IMR-90 (cell line): ENCODE measurements around the gene NIPSNAP3A. TPM values are rescaled to one million over a fixed set of nuclear protein-coding genes. Genes with fewer than 3 reads are reported as not detected.

Experiments
- ATAC-seq: fragments of 200-7000 bp; cut with Tn5 transposase; 2 replicates; pipeline ENCODE4 v1.9.1; 2020; ENCODE audit warnings: low read depth, mild to moderate bottlenecking, moderate library complexity
- BruUV-seq: library from RNA; stranded (reverse); fragments of 400-500 nt; replicated peaks from 2 replicates; lab custom pipeline; 2021; lab: Mats Ljungman, UMichigan
- CTCF ChIA-PET: fragments of 300-600 bp; formaldehyde crosslinking; extraction: SDS; loops from one replicate; lab custom pipeline; 2021; ENCODE audit warnings: antibody characterized with exemption; lab: Yijun Ruan, JAX
- POLR2A ChIA-PET: fragments of 300-600 bp; sonication (Branson Sonifier 250); formaldehyde crosslinking; loops from one replicate; lab custom pipeline; 2022; ENCODE audit warnings: antibody characterized with exemption; ENCODE audit not compliant: unreplicated experiment; lab: Charles Lee
- DNase-seq: peaks from one replicate; pipeline ENCODE4 v3.0.0; 2013
- H2AFZ ChIP-seq: replicated peaks from 2 replicates; pipeline ENCODE3; 2013; ENCODE audit warnings: low read length, mild to moderate bottlenecking; ENCODE audit not compliant: poor library complexity
- H2AK5ac ChIP-seq: 2 replicates; pipeline ENCODE4 v1.6.1; 2013; ENCODE audit warnings: low read depth, low read length, inconsistent platforms
- H2AK9ac ChIP-seq: replicated peaks from 2 replicates; pipeline ENCODE3; 2013; ENCODE audit warnings: mild to moderate bottlenecking, low read depth, low read length, moderate library complexity; ENCODE audit not compliant: poor library complexity
- H2BK120ac ChIP-seq: 2 replicates; pipeline ENCODE4 v1.6.1; 2013; ENCODE audit warnings: low read depth, low read length, inconsistent platforms
- H2BK15ac ChIP-seq: 3 replicates; pipeline ENCODE4 v1.6.1; 2013; ENCODE audit warnings: low read depth, low read length, inconsistent platforms
- H2BK20ac ChIP-seq: 2 replicates; pipeline ENCODE4 v1.6.1; 2013; ENCODE audit warnings: low read depth, mild to moderate bottlenecking, inconsistent platforms, low read length, moderate library complexity
- H2BK5ac ChIP-seq: 2 replicates; pipeline ENCODE4 v1.6.1; 2013; ENCODE audit warnings: mild to moderate bottlenecking, low read depth, low read length, inconsistent platforms; ENCODE audit not compliant: poor library complexity, severe bottlenecking
- H3K14ac ChIP-seq: replicated peaks from 2 replicates; pipeline ENCODE4 v1.6.1; 2013; ENCODE audit warnings: low read depth, low read length, inconsistent platforms
- H3K18ac ChIP-seq: 2 replicates; pipeline ENCODE4 v1.6.1; 2013; ENCODE audit warnings: low read depth, low read length, control low read depth
- H3K23ac ChIP-seq: 2 replicates; pipeline ENCODE4 v1.6.1; 2013; ENCODE audit warnings: low read depth, low read length, inconsistent platforms
- H3K27ac ChIP-seq: 2 replicates; pipeline ENCODE4 v1.5.1; 2013; ENCODE audit warnings: mild to moderate bottlenecking, control low read depth, low read length; ENCODE audit not compliant: insufficient read depth
- H3K27me3 ChIP-seq: 2 replicates; pipeline ENCODE4 v1.6.1; 2013; ENCODE audit warnings: low read length; ENCODE audit not compliant: control insufficient read depth, insufficient read depth
- H3K36me3 ChIP-seq: 2 replicates; pipeline ENCODE4 v1.6.1; 2013; ENCODE audit warnings: low read length, mixed read lengths; ENCODE audit not compliant: control insufficient read depth, insufficient read depth
- H3K4ac ChIP-seq: 2 replicates; pipeline ENCODE4 v1.6.1; 2013; ENCODE audit warnings: low read depth, low read length, inconsistent platforms
- H3K4me1 ChIP-seq: 2 replicates; pipeline ENCODE4 v1.6.1; 2013; ENCODE audit warnings: low read length, mixed read lengths; ENCODE audit not compliant: control insufficient read depth, insufficient read depth
- H3K4me2 ChIP-seq: 2 replicates; pipeline ENCODE4 v1.6.1; 2013; ENCODE audit warnings: low read depth, mild to moderate bottlenecking, control low read depth, low read length, moderate library complexity
- H3K4me3 ChIP-seq: 2 replicates; pipeline ENCODE4 v1.5.1; 2013; ENCODE audit warnings: low read depth, mild to moderate bottlenecking, control low read depth, low read length, moderate library complexity; ENCODE audit not compliant: insufficient read depth
- H3K56ac ChIP-seq: 2 replicates; pipeline ENCODE4 v1.6.1; 2013; ENCODE audit warnings: low read length, inconsistent platforms; ENCODE audit not compliant: insufficient read depth; ENCODE audit errors: extremely low read depth
- H3K79me1 ChIP-seq, 2 experiments: 2 replicates each; pipeline ENCODE4 v1.6.1; 2013; ENCODE audit warnings: low read length in 2 of 2, inconsistent platforms in 1 of 2, low read depth in 1 of 2
- H3K9ac ChIP-seq: 2 replicates; pipeline ENCODE4 v1.6.1; 2013; ENCODE audit warnings: low read depth, low read length, control low read depth
- H3K9me1 ChIP-seq: 2 replicates; pipeline ENCODE4 v1.6.1; 2013; ENCODE audit warnings: low read length, inconsistent platforms; ENCODE audit not compliant: insufficient read depth
- H3K9me3 ChIP-seq: 2 replicates; pipeline ENCODE4 v1.6.1; 2013; ENCODE audit warnings: low read length; ENCODE audit not compliant: control insufficient read depth, insufficient read depth
- H4K20me1 ChIP-seq: 2 replicates; pipeline ENCODE4 v1.6.1; 2013; ENCODE audit warnings: low read length, inconsistent platforms; ENCODE audit not compliant: insufficient read depth
- H4K5ac ChIP-seq: 2 replicates; pipeline ENCODE4 v1.6.1; 2013; ENCODE audit warnings: mild to moderate bottlenecking, low read depth, low read length, control low read depth
- H4K8ac ChIP-seq, 2 experiments: 2 replicates each; pipeline ENCODE4 v1.6.1; 2013; ENCODE audit warnings: low read depth in 2 of 2, low read length in 2 of 2, control low read depth in 1 of 2, inconsistent platforms in 1 of 2
- H4K91ac ChIP-seq: 2 replicates; pipeline ENCODE4 v1.6.1; 2013; ENCODE audit warnings: low read depth, low read length, inconsistent platforms; ENCODE audit not compliant: insufficient read depth
- BHLHE40 ChIP-seq: fragments of 150-350 bp; IDR thresholded peaks from 2 replicates; pipeline ENCODE4 v1.6.1; 2016; ENCODE audit warnings: mild to moderate bottlenecking, low read depth, low read length
- CEBPB ChIP-seq: IDR thresholded peaks from 2 replicates; pipeline ENCODE4 v1.6.1; 2012; ENCODE audit warnings: low read depth, low read length, improper control_type of control experiment
- CHD1 ChIP-seq: IDR thresholded peaks from 2 replicates; pipeline ENCODE4 v1.6.1; 2012; ENCODE audit warnings: low read depth, low read length, improper control_type of control experiment
- FOS ChIP-seq: fragments of 150-350 bp; IDR thresholded peaks from 2 replicates; pipeline ENCODE4 v1.6.1; 2016; ENCODE audit warnings: low read depth, low read length
- MAFK ChIP-seq: IDR thresholded peaks from 2 replicates; pipeline ENCODE4 v1.6.1; 2012; ENCODE audit warnings: low read depth, low read length, improper control_type of control experiment
- MAZ ChIP-seq: IDR thresholded peaks from 2 replicates; pipeline ENCODE4 v1.6.1; 2012; ENCODE audit warnings: low read depth, mild to moderate bottlenecking, low read length, improper control_type of control experiment, moderate library complexity, borderline replicate concordance
- MXI1 ChIP-seq: IDR thresholded peaks from 2 replicates; pipeline ENCODE4 v1.6.1; 2012; ENCODE audit warnings: low read depth, mild to moderate bottlenecking, low read length, moderate library complexity, borderline replicate concordance
- NFE2L2 ChIP-seq: fragments of 150-350 bp; IDR thresholded peaks from 2 replicates; pipeline ENCODE4 v1.6.1; 2016; ENCODE audit warnings: low read depth, mild to moderate bottlenecking, low read length
- POLR2A ChIP-seq: IDR thresholded peaks from 2 replicates; pipeline ENCODE4 v1.6.1; 2012; ENCODE audit warnings: mild to moderate bottlenecking, low read depth, low read length
- RAD21 ChIP-seq: IDR thresholded peaks from 2 replicates; pipeline ENCODE4 v1.6.1; 2012; ENCODE audit warnings: low read length, improper control_type of control experiment
- SMC3 ChIP-seq: fragments of 150-350 bp; IDR thresholded peaks from 2 replicates; pipeline ENCODE4 v1.6.1; 2016; ENCODE audit warnings: low read depth, mild to moderate bottlenecking, antibody characterized with exemption, low read length, moderate library complexity
- WGBS, 2 experiments: methylation state at CpG; one replicate each; pipeline versions ENCODE4 v1.1.5 to v1.1.7; 2013; ENCODE audit warnings: missing lambda C conversion rate in 2 of 2; ENCODE audit not compliant: insufficient read length in 1 of 2; ENCODE audit errors: extremely low coverage in 2 of 2; 5-methylcytosine and 5-hydroxymethylcytosine counted together
- dilution Hi-C: fragments of 300-500 bp; cut with HindIII; formaldehyde crosslinking; loops from one replicate; pipeline ENCODE4 v1.14.3; 2018; ENCODE audit warnings: low sequenced_read_pairs; ENCODE audit not compliant: unreplicated experiment
- in situ Hi-C: fragments of 300-500 bp; cut with MboI; formaldehyde crosslinking; loops from 3 replicates; pipeline ENCODE4 v1.14.3; 2019; ENCODE audit warnings: low sequenced_read_pairs, inconsistent platforms, mixed read lengths
- intact Hi-C: fragments of 100-400 bp; cut with micrococcal nuclease; formaldehyde crosslinking; loops from 2 replicates; pipeline ENCODE4 v1.10.0; 2022
- polyA plus RNA-seq, 3 experiments: library from polyadenylated mRNA; depleted of rRNA; stranded (reverse); fragments of >200 nt; gene quantifications; 2 replicates each; pipeline ENCODE4 v1.2.3, GENCODE V29; 2012; ENCODE audit warnings: low replicate concordance in 1 of 3
- total RNA-seq: library from RNA; depleted of rRNA; stranded (reverse); fragments of >200 nt; gene quantifications from 2 replicates; pipeline ENCODE4 v1.2.3, GENCODE V29; 2012
- TF ChIP-seq, protein P1 (sequence below): fragments of 150-350 bp; IDR thresholded peaks from 2 replicates; pipeline ENCODE4 v1.6.1; 2016; ENCODE audit warnings: low read depth, mild to moderate bottlenecking, low read length, moderate library complexity, borderline replicate concordance
- TF ChIP-seq, protein P2 (sequence below): conservative IDR thresholded peaks from 2 replicates; pipeline ENCODE4 v1.5.1; 2012; ENCODE audit warnings: mild to moderate bottlenecking, low read depth, low read length, improper control_type of control experiment

NIPSNAP3A gene
- total and polyA plus RNA-seq, 2 of the 4 experiments (the other 2 are of a cell fraction): 21.4 to 32.1 TPM

DNA sequence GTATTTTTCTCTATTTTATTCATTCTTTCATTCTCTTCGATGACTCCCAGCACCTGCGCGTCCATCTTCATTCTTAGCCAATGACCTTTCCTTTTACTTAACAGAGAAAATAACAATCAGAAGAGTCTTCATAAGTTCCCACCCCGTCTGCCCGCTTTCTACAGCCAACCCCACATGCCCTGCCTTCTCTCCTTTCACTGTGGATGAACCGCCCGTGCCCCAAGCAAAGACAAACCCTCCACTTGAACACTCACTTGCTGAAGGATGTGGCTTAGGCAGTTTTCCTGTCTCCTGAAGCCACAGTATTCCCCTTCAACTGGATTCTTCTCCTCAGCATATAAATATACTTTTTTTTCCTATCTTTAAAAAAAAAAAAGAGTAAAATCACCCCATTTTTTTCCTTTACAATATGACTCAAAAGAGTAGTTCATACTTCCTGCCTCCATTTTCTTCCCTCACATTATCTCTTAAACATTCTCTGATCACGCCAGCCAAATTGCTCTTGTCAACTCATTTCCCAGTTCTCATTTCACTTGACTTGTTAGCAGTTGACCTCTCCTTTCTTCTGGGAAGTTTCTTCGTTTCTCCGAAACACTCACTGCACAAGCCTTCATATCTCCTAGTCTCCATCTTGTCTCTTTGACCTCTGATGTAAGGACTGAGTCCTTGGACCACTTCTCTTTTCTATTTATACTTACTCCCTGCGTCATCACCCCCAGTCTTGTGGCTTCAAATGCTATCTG is 27.5 kb downstream of the NIPSNAP3A start:
- no peaks in the 10 kb centered on the region for H3K4me1 ChIP-seq
- H3K23ac ChIP-seq: no peak overlapping the region
- intact Hi-C loops (no loop called here), dilution Hi-C loops (no loop called here), in situ Hi-C loops (no loop called here)
- H3K27ac ChIP-seq: no peak overlapping the region
- H3K18ac ChIP-seq: no peak overlapping the region
- H3K14ac ChIP-seq: no peak overlapping the region
- no TSS peak for BruUV-seq
- no peak overlapping the region for H3K9ac ChIP-seq
- ATAC-seq (no peak), DNase-seq (no peak)
- no peak overlapping the region for H2BK5ac ChIP-seq
- 63% methylated on average over 4 of the region's 11 CpGs; no CpG with 5 or more reads in 1 of the 2 experiments for WGBS, 2 experiments
- no peaks in the 10 kb centered on the region for H3K79me1 ChIP-seq
- no peaks in the 10 kb centered on the region for H3K9me1 ChIP-seq
- H2AK9ac ChIP-seq: no peak overlapping the region
- H2AK5ac ChIP-seq: no peak overlapping the region
- no peak overlapping the region for H3K4ac ChIP-seq
- no peak overlapping the region for H2AFZ ChIP-seq
- H2BK20ac ChIP-seq: no peak overlapping the region
- POLR2A ChIA-PET: no interaction called here
- no peak overlapping the region for H2BK120ac ChIP-seq
- H3K56ac ChIP-seq: no peak overlapping the region
- H3K36me3 ChIP-seq: no peaks in the 10 kb centered on the region
- TF ChIP-seq BHLHE40: no peak
- no peak for TF ChIP-seq CEBPB
- no peak for TF ChIP-seq POLR2A
- no peak for TF ChIP-seq MXI1
- no peak for TF ChIP-seq CHD1
- no peak for TF ChIP-seq RAD21
- TF ChIP-seq MAFK: no peak
- no peak for TF ChIP-seq NFE2L2
- no peak for TF ChIP-seq FOS
- no peak for TF ChIP-seq SMC3
- TF ChIP-seq MAZ: no peak
- TF ChIP-seq, protein P1, sequence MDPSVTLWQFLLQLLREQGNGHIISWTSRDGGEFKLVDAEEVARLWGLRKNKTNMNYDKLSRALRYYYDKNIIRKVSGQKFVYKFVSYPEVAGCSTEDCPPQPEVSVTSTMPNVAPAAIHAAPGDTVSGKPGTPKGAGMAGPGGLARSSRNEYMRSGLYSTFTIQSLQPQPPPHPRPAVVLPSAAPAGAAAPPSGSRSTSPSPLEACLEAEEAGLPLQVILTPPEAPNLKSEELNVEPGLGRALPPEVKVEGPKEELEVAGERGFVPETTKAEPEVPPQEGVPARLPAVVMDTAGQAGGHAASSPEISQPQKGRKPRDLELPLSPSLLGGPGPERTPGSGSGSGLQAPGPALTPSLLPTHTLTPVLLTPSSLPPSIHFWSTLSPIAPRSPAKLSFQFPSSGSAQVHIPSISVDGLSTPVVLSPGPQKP: no peak
- TF ChIP-seq, protein P2, sequence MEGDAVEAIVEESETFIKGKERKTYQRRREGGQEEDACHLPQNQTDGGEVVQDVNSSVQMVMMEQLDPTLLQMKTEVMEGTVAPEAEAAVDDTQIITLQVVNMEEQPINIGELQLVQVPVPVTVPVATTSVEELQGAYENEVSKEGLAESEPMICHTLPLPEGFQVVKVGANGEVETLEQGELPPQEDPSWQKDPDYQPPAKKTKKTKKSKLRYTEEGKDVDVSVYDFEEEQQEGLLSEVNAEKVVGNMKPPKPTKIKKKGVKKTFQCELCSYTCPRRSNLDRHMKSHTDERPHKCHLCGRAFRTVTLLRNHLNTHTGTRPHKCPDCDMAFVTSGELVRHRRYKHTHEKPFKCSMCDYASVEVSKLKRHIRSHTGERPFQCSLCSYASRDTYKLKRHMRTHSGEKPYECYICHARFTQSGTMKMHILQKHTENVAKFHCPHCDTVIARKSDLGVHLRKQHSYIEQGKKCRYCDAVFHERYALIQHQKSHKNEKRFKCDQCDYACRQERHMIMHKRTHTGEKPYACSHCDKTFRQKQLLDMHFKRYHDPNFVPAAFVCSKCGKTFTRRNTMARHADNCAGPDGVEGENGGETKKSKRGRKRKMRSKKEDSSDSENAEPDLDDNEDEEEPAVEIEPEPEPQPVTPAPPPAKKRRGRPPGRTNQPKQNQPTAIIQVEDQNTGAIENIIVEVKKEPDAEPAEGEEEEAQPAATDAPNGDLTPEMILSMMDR: no peak
- no peak overlapping the region for H4K5ac ChIP-seq
- no peak overlapping the region for H4K91ac ChIP-seq
- no peak overlapping the region for H3K4me3 ChIP-seq
- no peaks in the 10 kb centered on the region for H3K9me3 ChIP-seq
- no peaks in the 10 kb centered on the region for H4K20me1 ChIP-seq
- no peak overlapping the region for H3K4me2 ChIP-seq
- CTCF ChIA-PET: no interaction called here
- H4K8ac ChIP-seq: no peak overlapping the region
- no peaks in the 10 kb centered on the region for H3K27me3 ChIP-seq
- H2BK15ac ChIP-seq: no peak overlapping the region
